Measurements from ENCODE around the gene TCERG1L. TPM values are rescaled to one million over a fixed set of nuclear protein-coding genes. Genes with fewer than 3 reads are reported as not detected.

Gene TCERG1L
- polyA plus RNA-seq, 1 experiment = not detected

DNA sequence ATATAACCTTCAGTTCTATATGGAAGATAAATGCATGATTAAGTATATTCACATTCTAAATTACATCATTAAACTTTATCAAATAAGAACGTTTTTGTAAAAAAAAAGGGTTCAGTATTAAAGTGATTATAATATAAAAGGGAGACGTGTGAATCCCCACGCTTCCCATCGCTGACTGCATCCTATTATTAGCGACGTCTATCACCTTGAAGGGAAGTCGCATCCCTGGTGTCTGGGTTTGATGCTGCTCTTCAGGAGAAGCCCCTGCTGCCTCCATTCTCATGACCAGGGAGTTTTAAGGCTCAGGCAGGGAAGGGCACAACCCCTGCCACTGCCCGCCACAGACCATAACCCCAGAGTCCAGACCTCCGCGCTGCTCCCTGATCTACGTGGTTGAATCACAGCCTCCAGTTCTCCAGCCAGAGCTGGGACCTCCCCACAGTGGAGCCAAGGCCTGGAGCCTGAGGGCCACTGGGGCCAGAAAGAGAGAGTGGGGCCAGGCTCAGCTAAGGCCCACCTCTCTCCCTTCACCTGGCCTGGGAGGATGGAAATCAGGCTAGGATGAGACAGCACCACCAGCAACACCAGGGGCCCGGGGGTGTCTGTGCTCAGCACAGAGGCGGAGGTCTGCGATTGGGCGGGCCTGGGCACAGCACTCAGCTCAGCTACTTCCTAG, 130.6 kb downstream of the TCERG1L start:
- no peak for TF ChIP-seq CTCF (IDR thresholded peaks at IDR 0.05; ENCODE audit: insufficient read depth, low read depth, low read length)
- ChIA-PET CTCF (interaction anchor here (0.5 kb wide), 1 partner anchor 1646 kb away, joined by 3 read pairs; no protein-coding TSS in a partner anchor), POLR2A (no interaction called here)
- DNase-seq (ENCODE audit: low read depth) = no peak
- Histone ChIP-seq H3K36me3 (ENCODE audit: control insufficient read depth, insufficient read depth, low read length) (no peaks in the 10 kb centered on the region), H3K27me3 (ENCODE audit: control insufficient read depth, insufficient read depth, low read length) (no peaks in the 10 kb centered on the region), H3K4me3 (ENCODE audit: low read depth, low read length) (no peak overlapping the region)

GRCh38 chr10:131180086-131180485, 131.4 kb downstream of the TCERG1L start:
- Histone ChIP-seq H3K36me3 (ENCODE audit: control insufficient read depth, insufficient read depth, low read length) (no peaks in the 10 kb centered on the region), H3K27me3 (ENCODE audit: control insufficient read depth, insufficient read depth, low read length) (no peaks in the 10 kb centered on the region), H3K4me3 (ENCODE audit: low read depth, low read length) (no peak overlapping the region)
- DNase-seq (ENCODE audit: low read depth) = no peak
- ChIA-PET POLR2A (no interaction called here), CTCF (interaction anchor here (0.5 kb wide), 1 partner anchor 1646 kb away, joined by 3 read pairs; no protein-coding TSS in a partner anchor)
- TF ChIP-seq CTCF (IDR thresholded peaks at IDR 0.05; ENCODE audit: insufficient read depth, low read depth, low read length) = no peak

- Histone ChIP-seq H3K27me3 (ENCODE audit: control insufficient read depth, insufficient read depth, low read length) (no peaks in the 10 kb centered on the region), H3K36me3 (ENCODE audit: control insufficient read depth, insufficient read depth, low read length) (no peaks in the 10 kb centered on the region), H3K4me3 (ENCODE audit: low read depth, low read length) (no peak overlapping the region)
- DNase-seq (ENCODE audit: low read depth) = no peak
- CTCF ChIA-PET = no interaction called here
- POLR2A ChIA-PET = no interaction called here
- no peak for TF ChIP-seq CTCF (IDR thresholded peaks at IDR 0.05; ENCODE audit: insufficient read depth, low read depth, low read length)
Measured at GRCh38 chr10:131179361-131179760, 132.2 kb downstream of the TCERG1L start.

GRCh38 chr10:131178521-131179331, 132.8 kb downstream of the TCERG1L start:
- ChIA-PET CTCF (no interaction called here), POLR2A (no interaction called here)
- DNase-seq (ENCODE audit: low read depth) = no peak
- no peak for TF ChIP-seq CTCF (IDR thresholded peaks at IDR 0.05; ENCODE audit: insufficient read depth, low read depth, low read length)
- Histone ChIP-seq H3K4me3 (ENCODE audit: low read depth, low read length) (no peak overlapping the region), H3K36me3 (ENCODE audit: control insufficient read depth, insufficient read depth, low read length) (no peaks in the 10 kb centered on the region), H3K27me3 (ENCODE audit: control insufficient read depth, insufficient read depth, low read length) (no peaks in the 10 kb centered on the region)

DNA sequence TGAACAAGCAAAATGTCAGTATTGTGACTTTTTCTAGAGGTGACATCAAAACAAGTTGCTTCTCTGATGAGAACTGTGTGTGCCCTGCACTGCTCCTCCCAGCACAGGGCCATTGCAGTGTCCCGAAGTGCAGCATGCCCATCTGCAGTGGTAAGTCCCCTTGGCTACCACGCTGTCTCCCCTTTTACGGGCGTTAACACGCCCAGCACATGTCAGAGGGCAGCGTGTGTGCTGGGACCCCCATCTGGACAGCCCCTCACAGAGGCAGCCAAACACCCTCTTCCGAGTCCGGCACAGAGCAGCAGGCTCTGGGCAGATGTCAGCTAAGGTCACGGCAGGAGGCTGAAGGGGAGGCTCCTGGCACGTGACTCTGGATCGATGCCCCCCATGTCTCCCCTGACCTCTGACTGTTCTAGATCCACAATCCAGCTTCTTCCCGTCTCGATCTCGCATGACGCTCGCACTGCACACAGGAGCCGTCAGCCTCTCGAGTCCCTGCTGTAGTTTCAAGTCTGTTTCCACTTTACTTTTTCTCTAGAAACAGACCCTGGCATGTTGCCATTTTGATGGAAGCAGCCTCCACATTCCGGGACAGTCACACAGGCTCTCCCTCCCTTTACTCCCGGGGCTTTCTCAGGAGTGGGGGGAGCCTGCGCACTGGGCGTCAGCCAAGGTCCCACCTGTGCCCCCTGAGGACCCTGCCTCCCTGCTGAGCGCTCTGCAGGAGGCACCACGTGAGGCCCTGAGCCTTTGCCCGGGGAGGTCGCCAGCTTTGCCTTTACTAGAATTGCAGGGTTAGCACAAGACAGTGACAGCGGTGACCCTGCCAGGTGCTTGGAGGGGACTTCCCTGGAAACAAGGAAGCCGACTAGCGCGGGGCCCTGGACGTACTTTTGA, 133.8 kb downstream of the TCERG1L start:
- CTCF ChIA-PET = no interaction called here
- Histone ChIP-seq H3K4me3 (ENCODE audit: low read depth, low read length) (no peak overlapping the region), H3K27me3 (ENCODE audit: control insufficient read depth, insufficient read depth, low read length) (no peaks in the 10 kb centered on the region), H3K36me3 (ENCODE audit: control insufficient read depth, insufficient read depth, low read length) (no peaks in the 10 kb centered on the region)
- DNase-seq (ENCODE audit: low read depth) = no peak
- no peak for TF ChIP-seq CTCF (IDR thresholded peaks at IDR 0.05; ENCODE audit: insufficient read depth, low read depth, low read length)
- POLR2A ChIA-PET = no interaction called here

Measured in BJ (cell line).